GM23338 (cell line): Measurements from ENCODE around the gene GTF3C5. TPM values are rescaled to one million over a fixed set of nuclear protein-coding genes. Genes with fewer than 3 reads are reported as not detected.

Source experiments
- ATAC-seq: fragments of 200-7000 bp; cut with Tn5 transposase; 3 replicates; pipeline ENCODE4 v1.9.1; 2020
- DNase-seq: peaks from one replicate; pipeline ENCODE4 v3.0.0-alpha.2; 2015; ENCODE audit warnings: low spot score
- H2AFZ ChIP-seq: fragments of 200-600 bp; sonication (generic); 2 replicates; pipeline ENCODE4 v1.8.0; 2016; ENCODE audit warnings: antibody characterized with exemption, mild to moderate bottlenecking, moderate library complexity
- H3F3A ChIP-seq: fragments of 200-600 bp; sonication (generic); replicated peaks from 2 replicates; pipeline ENCODE4 v1.8.0; 2017; ENCODE audit warnings: antibody characterized with exemption, mixed run types, low read depth
- H3K27ac ChIP-seq: fragments of 200-600 bp; sonication (generic); 2 replicates; pipeline ENCODE4 v1.6.1; 2016; ENCODE audit warnings: low read depth
- H3K27me3 ChIP-seq: fragments of 200-600 bp; sonication (generic); 2 replicates; pipeline ENCODE4 v1.8.0; 2016; ENCODE audit warnings: mild to moderate bottlenecking, mixed run types, moderate library complexity; ENCODE audit not compliant: insufficient read depth
- H3K36me3 ChIP-seq: fragments of 200-600 bp; sonication (generic); 2 replicates; pipeline ENCODE4 v1.8.0; 2016; ENCODE audit warnings: mild to moderate bottlenecking; ENCODE audit not compliant: insufficient read depth
- H3K4me1 ChIP-seq: fragments of 200-600 bp; sonication (generic); 2 replicates; pipeline ENCODE4 v1.8.0; 2016; ENCODE audit warnings: mild to moderate bottlenecking, moderate library complexity; ENCODE audit not compliant: insufficient read depth
- H3K4me2 ChIP-seq: fragments of 200-600 bp; sonication (generic); 2 replicates; pipeline ENCODE4 v1.7.1; 2017; ENCODE audit warnings: mixed run types
- H3K4me3 ChIP-seq: fragments of 200-600 bp; sonication (generic); 2 replicates; pipeline ENCODE4 v1.6.1; 2016; ENCODE audit warnings: mixed run types
- H3K79me2 ChIP-seq: fragments of 200-600 bp; sonication (generic); replicated peaks from 2 replicates; pipeline ENCODE4 v1.8.0; 2017; ENCODE audit warnings: mild to moderate bottlenecking; ENCODE audit not compliant: insufficient read depth
- H3K9me2 ChIP-seq: fragments of 200-600 bp; sonication (generic); 2 replicates; pipeline ENCODE4 v1.8.0; 2017; ENCODE audit not compliant: insufficient read depth
- H4K20me1 ChIP-seq: fragments of 200-600 bp; sonication (generic); replicated peaks from 2 replicates; pipeline ENCODE4 v1.8.0; 2017; ENCODE audit warnings: mild to moderate bottlenecking; ENCODE audit not compliant: insufficient read depth
- H3K27ac Mint-ChIP-seq: 2 replicates; pipeline ENCODE4 v1.8.0; 2020; ENCODE audit warnings: inconsistent platforms, mild to moderate bottlenecking, moderate library complexity, mixed read lengths
- H3K27me3 Mint-ChIP-seq: 3 replicates; pipeline ENCODE4 v1.8.0; 2022; ENCODE audit warnings: low read depth, mild to moderate bottlenecking, moderate library complexity, mixed read lengths, inconsistent platforms; ENCODE audit not compliant: insufficient read depth, poor library complexity
- H3K36me3 Mint-ChIP-seq: 3 replicates; pipeline ENCODE4 v1.8.0; 2021; ENCODE audit warnings: low read depth, mild to moderate bottlenecking, inconsistent platforms, moderate library complexity, mixed read lengths
- H3K4me1 Mint-ChIP-seq: 3 replicates; pipeline ENCODE4 v1.8.0; 2020; ENCODE audit warnings: mild to moderate bottlenecking, inconsistent platforms, mixed read lengths
- H3K4me3 Mint-ChIP-seq: 3 replicates; pipeline ENCODE4 v1.8.0; 2021; ENCODE audit warnings: moderate library complexity, mild to moderate bottlenecking, inconsistent platforms, mixed read lengths
- H3K9me3 Mint-ChIP-seq: 3 replicates; pipeline ENCODE4 v1.8.0; 2020; ENCODE audit warnings: moderate library complexity, mild to moderate bottlenecking, inconsistent platforms, mixed read lengths
- CREB1 ChIP-seq: fragments of 250-450 bp; sonication (Bioruptor Pico); IDR thresholded peaks from 2 replicates; pipeline ENCODE4 v1.5.0; 2020; ENCODE audit warnings: low read depth, mild to moderate bottlenecking, moderate library complexity
- EZH2 ChIP-seq: fragments of 200-600 bp; sonication (generic); IDR thresholded peaks from one replicate; pipeline ENCODE4 v1.8.0; 2017; ENCODE audit warnings: antibody characterized with exemption, mild to moderate bottlenecking, low read depth; ENCODE audit not compliant: unreplicated experiment
- JUNB ChIP-seq: IDR thresholded peaks from one replicate; pipeline ENCODE4 v1.6.1; 2016; ENCODE audit warnings: antibody characterized with exemption; ENCODE audit not compliant: unreplicated experiment
- NANOG ChIP-seq: IDR thresholded peaks from 2 replicates; pipeline ENCODE4 v1.6.1; 2016; ENCODE audit warnings: antibody characterized with exemption, borderline replicate concordance
- POLR2AphosphoS5 ChIP-seq: IDR thresholded peaks from 2 replicates; pipeline ENCODE4 v1.6.1; 2016; ENCODE audit warnings: antibody characterized with exemption, low read depth
- STAT1 ChIP-seq: IDR thresholded peaks from one replicate; pipeline ENCODE4 v1.6.1; 2016; ENCODE audit warnings: antibody characterized with exemption; ENCODE audit not compliant: unreplicated experiment
- ZNF114 ChIP-seq: fragments of 250-450 bp; sonication (Bioruptor Pico); IDR thresholded peaks from 2 replicates; pipeline ENCODE4 v1.5.0; 2020; ENCODE audit warnings: mild to moderate bottlenecking, moderate library complexity
- polyA plus RNA-seq: library from polyadenylated mRNA; unstranded; fragments of >200 nt; fragmentation: Nextera tagmentation; extraction: Ambion mirVana; gene quantifications from 2 replicates; pipeline ENCODE4 v1.2.1, GENCODE V29; 2016
- total RNA-seq: library from RNA; depleted of rRNA; stranded (reverse); fragments of >200 nt; shearing (Covaris generic); gene quantifications from 2 replicates; pipeline ENCODE4 v1.2.3, GENCODE V29; 2014
- TF ChIP-seq, protein P1 (sequence below): fragments of 250-450 bp; sonication (Bioruptor Pico); IDR thresholded peaks from 2 replicates; pipeline ENCODE4 v1.5.0; 2020; ENCODE audit warnings: mild to moderate bottlenecking, moderate library complexity
- TF ChIP-seq, protein P2 (sequence below): IDR thresholded peaks from 2 replicates; pipeline ENCODE4 v1.6.1; 2016; ENCODE audit warnings: antibody characterized with exemption

GTF3C5 gene
- total and polyA plus RNA-seq, 2 experiments from 2014 or later = 46.0 to 78.8 TPM

DNA sequence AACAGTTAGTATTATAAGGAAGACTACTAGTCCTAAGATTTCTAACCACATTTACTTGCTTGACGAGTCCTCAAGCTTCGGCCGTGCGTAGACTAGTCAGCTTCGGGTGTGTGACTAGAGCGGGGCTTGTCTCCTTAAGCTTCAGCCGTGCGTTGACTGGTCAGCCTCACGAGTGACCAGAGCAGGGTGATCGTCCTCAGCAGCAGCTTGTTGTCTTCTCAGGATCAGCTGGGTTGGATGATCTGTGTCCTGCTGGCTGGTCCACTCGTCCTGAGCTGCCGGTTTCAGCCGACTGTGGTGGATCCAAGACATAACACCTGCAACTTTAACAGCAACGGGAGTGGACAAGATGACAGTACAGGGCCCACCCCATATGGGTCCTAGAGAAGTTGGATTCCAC is 47.7 kb downstream of the GTF3C5 start:
- no peaks in the 10 kb centered on the region for H3K36me3 ChIP-seq
- Mint-ChIP-seq H3K27me3 (peaks cover 6% of the 10 kb centered on the region), H3K27ac (no peak overlapping the region), H3K36me3 (no peaks in the 10 kb centered on the region), H3K9me3 (no peaks in the 10 kb centered on the region; the same call in 2 of the 3 replicates), H3K4me1 (peaks cover 10% of the 10 kb centered on the region), H3K4me3 (no peak overlapping the region)
- TF ChIP-seq POLR2AphosphoS5 (no peak), NANOG (no peak), EZH2 (no peak), CREB1 (CRISPR knock-in tag) (no peak), JUNB (no peak), STAT1 (no peak), ZNF114 (CRISPR knock-in tag) (no peak)
- TF ChIP-seq, protein P1, sequence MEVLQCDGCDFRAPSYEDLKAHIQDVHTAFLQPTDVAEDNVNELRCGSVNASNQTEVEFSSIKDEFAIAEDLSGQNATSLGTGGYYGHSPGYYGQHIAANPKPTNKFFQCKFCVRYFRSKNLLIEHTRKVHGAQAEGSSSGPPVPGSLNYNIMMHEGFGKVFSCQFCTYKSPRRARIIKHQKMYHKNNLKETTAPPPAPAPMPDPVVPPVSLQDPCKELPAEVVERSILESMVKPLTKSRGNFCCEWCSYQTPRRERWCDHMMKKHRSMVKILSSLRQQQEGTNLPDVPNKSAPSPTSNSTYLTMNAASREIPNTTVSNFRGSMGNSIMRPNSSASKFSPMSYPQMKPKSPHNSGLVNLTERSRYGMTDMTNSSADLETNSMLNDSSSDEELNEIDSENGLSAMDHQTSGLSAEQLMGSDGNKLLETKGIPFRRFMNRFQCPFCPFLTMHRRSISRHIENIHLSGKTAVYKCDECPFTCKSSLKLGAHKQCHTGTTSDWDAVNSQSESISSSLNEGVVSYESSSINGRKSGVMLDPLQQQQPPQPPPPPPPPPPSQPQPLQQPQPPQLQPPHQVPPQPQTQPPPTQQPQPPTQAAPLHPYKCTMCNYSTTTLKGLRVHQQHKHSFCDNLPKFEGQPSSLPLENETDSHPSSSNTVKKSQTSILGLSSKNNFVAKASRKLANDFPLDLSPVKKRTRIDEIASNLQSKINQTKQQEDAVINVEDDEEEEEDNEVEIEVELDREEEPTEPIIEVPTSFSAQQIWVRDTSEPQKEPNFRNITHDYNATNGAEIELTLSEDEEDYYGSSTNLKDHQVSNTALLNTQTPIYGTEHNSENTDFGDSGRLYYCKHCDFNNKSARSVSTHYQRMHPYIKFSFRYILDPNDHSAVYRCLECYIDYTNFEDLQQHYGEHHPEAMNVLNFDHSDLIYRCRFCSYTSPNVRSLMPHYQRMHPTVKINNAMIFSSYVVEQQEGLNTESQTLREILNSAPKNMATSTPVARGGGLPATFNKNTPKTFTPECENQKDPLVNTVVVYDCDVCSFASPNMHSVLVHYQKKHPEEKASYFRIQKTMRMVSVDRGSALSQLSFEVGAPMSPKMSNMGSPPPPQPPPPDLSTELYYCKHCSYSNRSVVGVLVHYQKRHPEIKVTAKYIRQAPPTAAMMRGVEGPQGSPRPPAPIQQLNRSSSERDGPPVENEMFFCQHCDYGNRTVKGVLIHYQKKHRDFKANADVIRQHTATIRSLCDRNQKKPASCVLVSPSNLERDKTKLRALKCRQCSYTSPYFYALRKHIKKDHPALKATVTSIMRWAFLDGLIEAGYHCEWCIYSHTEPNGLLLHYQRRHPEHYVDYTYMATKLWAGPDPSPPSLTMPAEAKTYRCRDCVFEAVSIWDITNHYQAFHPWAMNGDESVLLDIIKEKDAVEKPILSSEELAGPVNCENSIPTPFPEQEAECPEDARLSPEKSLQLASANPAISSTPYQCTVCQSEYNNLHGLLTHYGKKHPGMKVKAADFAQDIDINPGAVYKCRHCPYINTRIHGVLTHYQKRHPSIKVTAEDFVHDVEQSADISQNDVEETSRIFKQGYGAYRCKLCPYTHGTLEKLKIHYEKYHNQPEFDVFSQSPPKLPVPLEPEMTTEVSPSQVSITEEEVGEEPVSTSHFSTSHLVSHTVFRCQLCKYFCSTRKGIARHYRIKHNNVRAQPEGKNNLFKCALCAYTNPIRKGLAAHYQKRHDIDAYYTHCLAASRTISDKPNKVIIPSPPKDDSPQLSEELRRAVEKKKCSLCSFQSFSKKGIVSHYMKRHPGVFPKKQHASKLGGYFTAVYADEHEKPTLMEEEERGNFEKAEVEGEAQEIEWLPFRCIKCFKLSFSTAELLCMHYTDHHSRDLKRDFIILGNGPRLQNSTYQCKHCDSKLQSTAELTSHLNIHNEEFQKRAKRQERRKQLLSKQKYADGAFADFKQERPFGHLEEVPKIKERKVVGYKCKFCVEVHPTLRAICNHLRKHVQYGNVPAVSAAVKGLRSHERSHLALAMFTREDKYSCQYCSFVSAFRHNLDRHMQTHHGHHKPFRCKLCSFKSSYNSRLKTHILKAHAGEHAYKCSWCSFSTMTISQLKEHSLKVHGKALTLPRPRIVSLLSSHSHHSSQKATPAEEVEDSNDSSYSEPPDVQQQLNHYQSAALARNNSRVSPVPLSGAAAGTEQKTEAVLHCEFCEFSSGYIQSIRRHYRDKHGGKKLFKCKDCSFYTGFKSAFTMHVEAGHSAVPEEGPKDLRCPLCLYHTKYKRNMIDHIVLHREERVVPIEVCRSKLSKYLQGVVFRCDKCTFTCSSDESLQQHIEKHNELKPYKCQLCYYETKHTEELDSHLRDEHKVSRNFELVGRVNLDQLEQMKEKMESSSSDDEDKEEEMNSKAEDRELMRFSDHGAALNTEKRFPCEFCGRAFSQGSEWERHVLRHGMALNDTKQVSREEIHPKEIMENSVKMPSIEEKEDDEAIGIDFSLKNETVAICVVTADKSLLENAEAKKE (CRISPR knock-in tag) = no peak
- TF ChIP-seq, protein P2, sequence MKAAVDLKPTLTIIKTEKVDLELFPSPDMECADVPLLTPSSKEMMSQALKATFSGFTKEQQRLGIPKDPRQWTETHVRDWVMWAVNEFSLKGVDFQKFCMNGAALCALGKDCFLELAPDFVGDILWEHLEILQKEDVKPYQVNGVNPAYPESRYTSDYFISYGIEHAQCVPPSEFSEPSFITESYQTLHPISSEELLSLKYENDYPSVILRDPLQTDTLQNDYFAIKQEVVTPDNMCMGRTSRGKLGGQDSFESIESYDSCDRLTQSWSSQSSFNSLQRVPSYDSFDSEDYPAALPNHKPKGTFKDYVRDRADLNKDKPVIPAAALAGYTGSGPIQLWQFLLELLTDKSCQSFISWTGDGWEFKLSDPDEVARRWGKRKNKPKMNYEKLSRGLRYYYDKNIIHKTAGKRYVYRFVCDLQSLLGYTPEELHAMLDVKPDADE = no peak
- H2AFZ ChIP-seq = no peak overlapping the region
- H3K4me1 ChIP-seq = no peaks in the 10 kb centered on the region; the same call in 1 of the 2 replicates
- no peaks in the 10 kb centered on the region for H3K27me3 ChIP-seq
- no peak overlapping the region for H3K4me3 ChIP-seq
- DNase-seq = no peak
- ATAC-seq = no peak
- no peaks in the 10 kb centered on the region for H3K79me2 ChIP-seq
- H3F3A ChIP-seq = no peaks in the 10 kb centered on the region
- H3K27ac ChIP-seq = no peak overlapping the region
- no peaks in the 10 kb centered on the region for H4K20me1 ChIP-seq
- no peaks in the 10 kb centered on the region for H3K9me2 ChIP-seq
- H3K4me2 ChIP-seq = no peak overlapping the region
